Stimulated activated CD4-positive, alpha-beta T cell treated with anti-CD3 and anti-CD28 coated beads, Interleukin-4, amount 100 ng/mL, for 48 hours (primary cell): Measurements from ENCODE around the gene KIAA1210.
"Not testable (repeated sequence)": the region's sequence is repeated elsewhere in the genome, so short reads cannot be mapped to it uniquely, and the experiment has no call there.

Experiments used
- DNase-seq, 2 donors: peaks; one replicate each; pipeline ENCODE4 v3.0.0-alpha.2; 2020; ENCODE audit warnings: low read depth in 2 of 2

Gene KIAA1210

DNA sequence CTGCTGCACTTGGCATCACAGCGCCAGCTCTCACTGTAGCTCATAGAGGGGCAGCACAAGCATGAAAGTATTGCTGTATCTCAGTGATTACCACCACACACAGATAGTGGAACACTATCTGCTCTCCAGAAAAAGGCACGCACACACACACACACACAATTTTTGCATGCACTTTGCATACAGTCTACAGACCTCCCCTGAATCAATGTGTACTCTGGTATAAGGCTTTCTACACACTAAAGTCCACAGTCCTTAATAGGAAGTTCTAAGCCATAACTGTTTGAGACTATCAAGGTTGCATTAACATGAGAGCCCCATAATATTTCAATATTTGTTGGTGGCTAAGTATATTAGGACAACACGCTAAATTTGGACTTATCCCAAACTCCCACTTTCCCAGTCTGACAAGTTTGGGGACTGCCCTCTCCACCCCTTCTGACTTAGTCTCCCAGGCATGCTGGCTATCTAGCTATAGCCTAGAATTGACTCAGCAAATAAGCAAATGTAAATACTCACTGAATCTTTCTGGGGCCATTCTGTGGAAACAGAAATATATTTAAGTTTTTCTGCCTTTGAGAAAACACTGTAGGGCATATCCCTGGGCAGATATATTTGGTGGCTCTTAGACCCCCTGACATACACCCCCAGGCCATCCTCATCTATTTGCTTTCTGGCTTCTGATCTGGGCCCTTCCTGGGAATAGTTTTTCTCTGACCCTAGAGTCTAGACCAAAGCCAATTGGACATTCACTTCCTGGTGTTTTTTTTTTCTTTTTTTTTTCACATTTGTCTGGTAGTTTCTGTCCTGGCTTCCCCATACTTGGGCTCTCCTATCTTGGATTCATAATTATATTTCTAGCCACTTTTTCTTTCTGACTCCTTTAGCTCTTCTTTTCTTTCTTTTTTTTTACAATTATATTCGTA lies 91.2 kb downstream of the KIAA1210 start:
- DNase-seq, result no peak

GRCh38 chrX:119030990-119031389 lies 96.6 kb downstream of the KIAA1210 start:
- no peak for DNase-seq

DNA sequence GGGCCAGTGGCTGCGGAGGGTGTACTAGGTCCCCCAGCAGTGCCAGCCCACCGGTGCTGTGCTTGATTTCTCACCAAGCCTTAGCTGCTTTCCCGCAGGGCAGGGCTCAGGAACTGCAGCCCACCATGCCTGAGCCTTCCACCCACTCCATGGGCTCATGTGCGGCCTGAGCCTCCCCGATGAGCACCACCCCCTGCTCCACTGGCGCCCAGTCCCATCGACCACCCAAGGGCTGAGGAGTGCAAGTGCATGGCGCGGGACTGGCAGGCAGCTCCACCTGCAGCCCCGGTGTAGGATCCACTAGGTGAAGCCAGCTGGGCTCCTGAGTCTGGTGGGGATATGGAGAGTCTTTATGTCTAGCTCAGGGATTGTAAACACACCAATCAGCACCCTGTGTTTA lies 98.0 kb downstream of the KIAA1210 start:
- not testable (repeated sequence) for DNase-seq

DNA sequence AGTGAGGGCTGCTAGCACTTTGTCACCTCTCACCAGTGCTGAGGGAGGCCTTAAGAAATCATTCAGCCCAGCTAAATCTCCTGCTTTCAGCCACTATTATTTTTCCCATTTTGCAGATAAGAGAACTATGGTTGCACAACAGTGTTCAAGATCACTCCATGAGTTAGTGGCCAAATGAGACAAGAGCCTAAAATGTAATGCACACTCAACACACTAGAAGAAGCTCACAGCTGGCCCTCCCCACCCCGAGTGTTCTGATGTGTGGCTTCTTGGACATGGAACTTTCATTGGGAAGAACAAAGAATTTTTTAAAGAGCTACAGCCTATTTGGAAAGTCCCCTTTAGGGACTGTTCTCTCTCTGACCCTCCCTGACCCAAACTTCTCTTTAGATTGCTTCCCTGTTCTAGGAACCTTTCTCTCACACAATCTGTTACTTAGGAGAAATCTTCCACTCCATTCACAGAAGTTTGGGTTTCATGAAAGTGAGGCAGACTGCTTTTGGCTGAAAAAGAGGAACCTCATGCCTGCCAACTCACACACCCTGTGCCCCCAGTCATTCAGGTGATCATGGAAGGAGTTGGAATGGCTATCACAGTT lies 98.8 kb downstream of the KIAA1210 start:
- no peak for DNase-seq
